Cardiac muscle cell (in vitro differentiated cells and primary cell): Measurements from ENCODE around the gene THBS1. TPM values are rescaled to one million over a fixed set of nuclear protein-coding genes. Genes with fewer than 3 reads are reported as not detected.

Experiments used
- DNase-seq, 2 donors: peaks; one replicate each; pipeline versions ENCODE4 v3.0.0 to v3.0.0-alpha.2; 2010 to 2017; ENCODE audit warnings: low read depth in 1 of 2, low spot score in 1 of 2
- H3K27ac ChIP-seq: fragments of 200-600 bp; sonication (generic); 2 replicates; pipeline ENCODE4 v1.5.1; 2016
- H3K27me3 ChIP-seq: fragments of 200-600 bp; sonication (generic); 2 replicates; pipeline ENCODE4 v1.6.0; 2016; ENCODE audit warnings: control low read depth
- H3K36me3 ChIP-seq: fragments of 200-600 bp; sonication (generic); 2 replicates; pipeline ENCODE4 v1.5.1; 2016; ENCODE audit warnings: control low read depth
- H3K4me1 ChIP-seq: fragments of 200-600 bp; sonication (generic); 2 replicates; pipeline ENCODE4 v1.8.1; 2017; ENCODE audit warnings: low read depth, mild to moderate bottlenecking, mixed run types
- H3K4me3 ChIP-seq: fragments of 200-600 bp; sonication (generic); 2 replicates; pipeline ENCODE4 v1.5.1; 2016; ENCODE audit warnings: mild to moderate bottlenecking
- H3K9me3 ChIP-seq: fragments of 200-600 bp; sonication (generic); 2 replicates; pipeline ENCODE4 v1.5.1; 2017; ENCODE audit warnings: low read depth, mild to moderate bottlenecking, control low read depth
- polyA plus RNA-seq: library from polyadenylated mRNA; unstranded; fragments of >200 nt; fragmentation: Nextera tagmentation; extraction: Ambion mirVana; gene quantifications from 2 replicates; pipeline ENCODE4 v1.2.1, GENCODE V29; 2016
- total RNA-seq: library from RNA; depleted of rRNA; stranded (reverse); fragments of >200 nt; gene quantifications from 2 replicates; pipeline ENCODE4 v1.2.3, GENCODE V29; 2016
- TF ChIP-seq, protein P1 (sequence below): IDR thresholded peaks from 2 replicates; pipeline ENCODE4 v1.5.1; 2012; ENCODE audit warnings: low read depth, mild to moderate bottlenecking, low read length

Gene THBS1
- total and polyA plus RNA-seq, 2 experiments from 2014 or later = 20.9 to 55.2 TPM

DNA sequence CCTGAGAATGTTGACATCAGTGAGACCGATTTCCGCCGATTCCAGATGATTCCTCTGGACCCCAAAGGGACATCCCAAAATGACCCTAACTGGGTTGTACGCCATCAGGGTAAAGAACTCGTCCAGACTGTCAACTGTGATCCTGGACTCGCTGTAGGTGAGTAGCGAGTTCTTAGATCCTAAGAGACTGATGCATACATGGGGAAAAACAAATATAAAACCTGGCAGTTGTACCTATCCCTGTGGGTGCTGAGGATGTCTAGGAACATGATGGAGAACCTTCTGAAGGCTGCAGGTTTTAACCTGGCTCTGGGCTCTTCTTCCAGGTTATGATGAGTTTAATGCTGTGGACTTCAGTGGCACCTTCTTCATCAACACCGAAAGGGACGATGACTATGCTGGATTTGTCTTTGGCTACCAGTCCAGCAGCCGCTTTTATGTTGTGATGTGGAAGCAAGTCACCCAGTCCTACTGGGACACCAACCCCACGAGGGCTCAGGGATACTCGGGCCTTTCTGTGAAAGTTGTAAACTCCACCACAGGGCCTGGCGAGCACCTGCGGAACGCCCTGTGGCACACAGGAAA lies 12.3 kb downstream of the THBS1 start:
- TF ChIP-seq, protein P1, sequence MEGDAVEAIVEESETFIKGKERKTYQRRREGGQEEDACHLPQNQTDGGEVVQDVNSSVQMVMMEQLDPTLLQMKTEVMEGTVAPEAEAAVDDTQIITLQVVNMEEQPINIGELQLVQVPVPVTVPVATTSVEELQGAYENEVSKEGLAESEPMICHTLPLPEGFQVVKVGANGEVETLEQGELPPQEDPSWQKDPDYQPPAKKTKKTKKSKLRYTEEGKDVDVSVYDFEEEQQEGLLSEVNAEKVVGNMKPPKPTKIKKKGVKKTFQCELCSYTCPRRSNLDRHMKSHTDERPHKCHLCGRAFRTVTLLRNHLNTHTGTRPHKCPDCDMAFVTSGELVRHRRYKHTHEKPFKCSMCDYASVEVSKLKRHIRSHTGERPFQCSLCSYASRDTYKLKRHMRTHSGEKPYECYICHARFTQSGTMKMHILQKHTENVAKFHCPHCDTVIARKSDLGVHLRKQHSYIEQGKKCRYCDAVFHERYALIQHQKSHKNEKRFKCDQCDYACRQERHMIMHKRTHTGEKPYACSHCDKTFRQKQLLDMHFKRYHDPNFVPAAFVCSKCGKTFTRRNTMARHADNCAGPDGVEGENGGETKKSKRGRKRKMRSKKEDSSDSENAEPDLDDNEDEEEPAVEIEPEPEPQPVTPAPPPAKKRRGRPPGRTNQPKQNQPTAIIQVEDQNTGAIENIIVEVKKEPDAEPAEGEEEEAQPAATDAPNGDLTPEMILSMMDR = no peak
- no peak overlapping the region for H3K27ac ChIP-seq
- no peaks in the 10 kb centered on the region for H3K27me3 ChIP-seq
- H3K36me3 ChIP-seq = peaks cover 85% of the 10 kb centered on the region
- DNase-seq = peak in 1 of 2 donors; percentile 26
- H3K9me3 ChIP-seq = no peaks in the 10 kb centered on the region
- H3K4me1 ChIP-seq = peaks cover 1% of the 10 kb centered on the region
- H3K4me3 ChIP-seq = no peak overlapping the region

GRCh38 chr15:39593656-39594445 lies 13.0 kb downstream of the THBS1 start:
- peak in 1 of 2 donors; percentile 24 for DNase-seq
- no peak overlapping the region for H3K4me3 ChIP-seq
- H3K27me3 ChIP-seq = no peaks in the 10 kb centered on the region
- TF ChIP-seq, protein P1 = no peak
- peaks cover 3% of the 10 kb centered on the region for H3K4me1 ChIP-seq
- peaks cover 79% of the 10 kb centered on the region for H3K36me3 ChIP-seq
- H3K9me3 ChIP-seq = no peaks in the 10 kb centered on the region
- H3K27ac ChIP-seq = no peak overlapping the region

- Histone ChIP-seq H3K36me3 (peaks cover 70% of the 10 kb centered on the region), H3K27ac (peak overlapping the region; percentile 21), H3K27me3 (no peaks in the 10 kb centered on the region), H3K9me3 (no peaks in the 10 kb centered on the region), H3K4me1 (peaks cover 3% of the 10 kb centered on the region), H3K4me3 (no peak overlapping the region)
- peak in 1 of 2 donors; percentile 39 for DNase-seq
- TF ChIP-seq, protein P1 = no peak
Observed at GRCh38 chr15:39594446-39595337, 13.8 kb downstream of the THBS1 start.

- peak in 1 of 2 donors; percentile 30 for DNase-seq
Observed at GRCh38 chr15:39595338-39596221, 14.7 kb downstream of the THBS1 start.

More at GRCh38 chr15:39595338-39596221, 14.7 kb downstream of the THBS1 start:
- Histone ChIP-seq H3K4me1 (peaks cover 3% of the 10 kb centered on the region), H3K27ac (peak overlapping the region; percentile 21), H3K9me3 (no peaks in the 10 kb centered on the region), H3K4me3 (no peak overlapping the region), H3K36me3 (peaks cover 61% of the 10 kb centered on the region), H3K27me3 (no peaks in the 10 kb centered on the region)
- TF ChIP-seq, protein P1 = no peak
